ENCODE data around the gene SPTA1. TPM values are rescaled to one million over a fixed set of nuclear protein-coding genes. Genes with fewer than 3 reads are reported as not detected.
"Not testable (repeated sequence)": the region's sequence is repeated elsewhere in the genome, so short reads cannot be mapped to it uniquely, and the experiment has no call there.

SPTA1 gene
- total RNA-seq, 8 experiments from 2014 or later, result 0.17 to 1.1 (median 0.46) TPM; not detected in 3

GRCh38 chr1:158706096-158706495, 19.6 kb upstream of the SPTA1 start:
- 0 to 75% (median 27%) methylated on average over 1 to 2 of the region's 2 CpGs; no CpG with 5 or more reads in 4 of the 10 experiments for whole genome bisulfite sequencing, 10 experiments
- Histone ChIP-seq H3K27ac (no peak overlapping the region), H3K4me1 (replicated peaks in 1 of 2) (no peaks in the 10 kb centered on the region), H3K4me3 (no peak overlapping the region)
- ATAC-seq (replicated peaks in 6 of 8), result no peak
- in situ Hi-C loops (cut with MboI; ENCODE audit: low pct_unique_long_range_greater_than_20kb in 2 of 9, low sequenced_read_pairs in 9 of 9, unreplicated experiment in 9 of 9), result no loop called here

- in situ Hi-C loops (cut with MboI; ENCODE audit: low pct_unique_long_range_greater_than_20kb in 2 of 9, low sequenced_read_pairs in 9 of 9, unreplicated experiment in 9 of 9), result no loop called here
- Histone ChIP-seq H3K4me1 (replicated peaks in 1 of 2) (no peaks in the 10 kb centered on the region), H3K4me3 (no peak within 1 kb of the TSS), H3K27ac (no peak within 1 kb of the TSS)
- no peak for ATAC-seq (replicated peaks in 6 of 8)
- WGBS, 10 experiments, result 6 to 93% (median 69%) methylated on average over 3 to 4 of the region's 4 CpGs; no CpG with 5 or more reads in 1 of the 10 experiments
These were observed 14.0 kb upstream of the SPTA1 start, which contains the start of gene OR6K2 for GRCh38 chr1:158700552-158700951. Gene OR6K2 (minus strand): TSS chr1:158700652. CDS start chr1:158700652, 0 bp downstream.

- Histone ChIP-seq H3K4me1 (replicated peaks in 1 of 2) (no peaks in the 10 kb centered on the region), H3K27ac (no peak overlapping the region), H3K4me3 (no peak overlapping the region)
- in situ Hi-C loops (cut with MboI; ENCODE audit: low pct_unique_long_range_greater_than_20kb in 2 of 9, low sequenced_read_pairs in 9 of 9, unreplicated experiment in 9 of 9), result no loop called here
- 7 to 100% (median 87%) methylated on average over 1 to 2 of the region's 2 CpGs for WGBS, 10 experiments
- ATAC-seq (replicated peaks in 6 of 8), result no peak
These were observed 8.1 kb upstream of the SPTA1 start for GRCh38 chr1:158694596-158694995.

- ATAC-seq (replicated peaks in 6 of 8), result no peak
- in situ Hi-C loops (cut with MboI; ENCODE audit: low pct_unique_long_range_greater_than_20kb in 2 of 9, low sequenced_read_pairs in 9 of 9, unreplicated experiment in 9 of 9), result no loop called here
- H3K27ac ChIP-seq, result no peak overlapping the region
- no peak overlapping the region for H3K4me3 ChIP-seq
- H3K4me1 ChIP-seq (replicated peaks in 1 of 2), result no peaks in the 10 kb centered on the region
These were observed 5.8 kb upstream of the SPTA1 start for GRCh38 chr1:158692356-158692755.

- Histone ChIP-seq H3K4me3 (no peak overlapping the region), H3K4me1 (replicated peaks in 1 of 2) (no peaks in the 10 kb centered on the region), H3K27ac (no peak overlapping the region)
- ATAC-seq (replicated peaks in 6 of 8), result no peak
- in situ Hi-C loops (cut with MboI; ENCODE audit: low pct_unique_long_range_greater_than_20kb in 2 of 9, low sequenced_read_pairs in 9 of 9, unreplicated experiment in 9 of 9), result no loop called here
These were observed 5.4 kb upstream of the SPTA1 start for GRCh38 chr1:158691907-158692306.

DNA sequence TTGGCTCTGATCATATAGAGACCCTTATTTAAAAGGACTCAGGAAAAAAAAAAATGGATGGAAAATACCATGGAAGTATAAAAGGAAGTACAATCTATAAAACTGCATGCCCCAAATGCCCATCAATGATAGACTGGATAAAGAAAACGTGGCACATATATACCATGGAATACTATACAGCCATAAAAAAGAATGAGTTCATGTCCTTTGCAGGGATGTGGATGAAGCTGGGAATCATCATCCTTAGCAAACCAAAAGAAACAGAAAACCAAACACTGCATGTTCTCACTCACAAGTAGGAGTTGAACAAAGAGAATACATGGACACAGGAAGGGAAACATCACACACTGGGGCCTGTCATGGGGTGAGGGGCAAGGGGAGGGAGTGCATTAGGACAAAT, 4.6 kb upstream of the SPTA1 start:
- H3K4me1 ChIP-seq (replicated peaks in 1 of 2); ATAC-seq (replicated peaks in 6 of 8); H3K27ac ChIP-seq; in situ Hi-C loops (cut with MboI; ENCODE audit: low pct_unique_long_range_greater_than_20kb in 2 of 9, low sequenced_read_pairs in 9 of 9, unreplicated experiment in 9 of 9); H3K4me3 ChIP-seq: not testable (repeated sequence)
- WGBS, 10 experiments, result 0 to 64% (median 40%) methylated on average over 1 of the region's 1 CpG; no CpG with 5 or more reads in 3 of the 10 experiments

GRCh38 chr1:158689875-158690274, 3.4 kb upstream of the SPTA1 start:
- no peak for ATAC-seq (replicated peaks in 6 of 8)
- in situ Hi-C loops (cut with MboI; ENCODE audit: low pct_unique_long_range_greater_than_20kb in 2 of 9, low sequenced_read_pairs in 9 of 9, unreplicated experiment in 9 of 9), result no loop called here

DNA sequence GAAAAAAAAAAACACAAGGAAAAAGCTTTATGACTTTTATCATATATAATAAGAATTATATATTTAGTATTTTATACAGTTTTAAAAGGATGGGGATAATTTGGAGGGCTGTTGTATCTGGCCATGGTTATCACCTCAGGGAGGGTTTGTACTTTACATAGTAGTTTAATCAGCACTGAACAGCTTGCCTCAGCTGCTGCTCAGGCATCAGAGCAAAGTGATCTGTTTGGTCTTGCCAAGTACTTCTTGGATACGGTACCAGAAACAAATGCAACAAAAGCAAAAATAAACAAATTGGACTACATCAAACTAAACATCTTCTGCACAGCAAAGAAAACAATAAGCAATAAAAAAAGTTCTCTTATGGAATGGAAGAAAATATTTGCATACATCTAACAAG, 2.6 kb upstream of the SPTA1 start:
- ATAC-seq (replicated peaks in 6 of 8), result no peak
- in situ Hi-C loops (cut with MboI; ENCODE audit: low pct_unique_long_range_greater_than_20kb in 2 of 9, low sequenced_read_pairs in 9 of 9, unreplicated experiment in 9 of 9), result no loop called here
- H3K4me1 ChIP-seq (replicated peaks in 1 of 2), result no peaks in the 10 kb centered on the region
- H3K27ac ChIP-seq, result no peak overlapping the region
- H3K4me3 ChIP-seq, result no peak overlapping the region
- WGBS, 10 experiments, result 0 to 100% (median 76%) methylated on average over 1 of the region's 1 CpG; no CpG with 5 or more reads in 2 of the 10 experiments

More at GRCh38 chr1:158689875-158690274, 3.4 kb upstream of the SPTA1 start:
- H3K4me3 ChIP-seq, result no peak overlapping the region
- no peaks in the 10 kb centered on the region for H3K4me1 ChIP-seq (replicated peaks in 1 of 2)
- H3K27ac ChIP-seq, result no peak overlapping the region

GRCh38 chr1:158688343-158688742, 1.8 kb upstream of the SPTA1 start:
- ATAC-seq (replicated peaks in 6 of 8), result not testable (repeated sequence)

DNA sequence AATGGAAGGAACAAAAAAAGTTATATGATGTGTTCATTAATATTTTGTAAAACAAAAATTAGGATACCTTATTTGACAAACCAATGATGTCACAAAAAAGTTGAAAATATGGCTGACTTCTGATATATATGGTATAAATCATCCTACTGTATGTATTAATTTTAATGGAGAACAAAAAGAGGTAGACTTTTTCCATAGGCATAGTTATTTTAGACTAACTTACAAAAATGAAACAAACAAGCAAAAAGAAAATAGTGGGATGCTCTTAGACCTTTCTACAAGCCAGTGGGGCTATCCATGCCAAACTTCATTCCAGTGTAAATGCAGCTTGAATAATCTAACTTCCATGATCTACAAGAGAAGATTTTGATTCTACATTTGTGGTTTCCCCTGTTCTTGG, 522 bp upstream of the SPTA1 start:
- Histone ChIP-seq H3K27ac (no peak overlapping the region), H3K4me1 (replicated peaks in 1 of 2) (no peaks in the 10 kb centered on the region), H3K4me3 (no peak overlapping the region)
- ATAC-seq (replicated peaks in 6 of 8), result no peak
- in situ Hi-C loops (cut with MboI; ENCODE audit: low pct_unique_long_range_greater_than_20kb in 2 of 9, low sequenced_read_pairs in 9 of 9, unreplicated experiment in 9 of 9), result no loop called here

More at GRCh38 chr1:158688343-158688742, 1.8 kb upstream of the SPTA1 start:
- 0 to 100% (median 83%) methylated on average over 1 of the region's 1 CpG; no CpG with 5 or more reads in 6 of the 10 experiments for WGBS, 10 experiments
- H3K4me3 ChIP-seq; H3K4me1 ChIP-seq (replicated peaks in 1 of 2); in situ Hi-C loops (cut with MboI; ENCODE audit: low pct_unique_long_range_greater_than_20kb in 2 of 9, low sequenced_read_pairs in 9 of 9, unreplicated experiment in 9 of 9); H3K27ac ChIP-seq: not testable (repeated sequence)

GRCh38 chr1:158685085-158685484, 1.4 kb downstream of the SPTA1 start:
- WGBS, 10 experiments, result 0 to 83% (median 64%) methylated on average over 1 to 7 of the region's 7 CpGs
- in situ Hi-C loops (cut with MboI; ENCODE audit: low pct_unique_long_range_greater_than_20kb in 2 of 9, low sequenced_read_pairs in 9 of 9, unreplicated experiment in 9 of 9), result no loop called here
- Histone ChIP-seq H3K27ac (no peak overlapping the region), H3K4me1 (replicated peaks in 1 of 2) (no peaks in the 10 kb centered on the region), H3K4me3 (no peak overlapping the region)
- no peak for ATAC-seq (replicated peaks in 6 of 8)

GRCh38 chr1:158681606-158682005, 4.9 kb downstream of the SPTA1 start:
- no peak overlapping the region for H3K27ac ChIP-seq
- no peaks in the 10 kb centered on the region for H3K4me1 ChIP-seq (replicated peaks in 1 of 2)
- in situ Hi-C loops (cut with MboI; ENCODE audit: low pct_unique_long_range_greater_than_20kb in 2 of 9, low sequenced_read_pairs in 9 of 9, unreplicated experiment in 9 of 9), result no loop called here
- WGBS, 10 experiments, result 0 to 100% (median 80%) methylated on average over 1 to 2 of the region's 2 CpGs; no CpG with 5 or more reads in 1 of the 10 experiments
- H3K4me3 ChIP-seq, result no peak overlapping the region
- no peak for ATAC-seq (replicated peaks in 6 of 8)

- no peak for ATAC-seq (replicated peaks in 6 of 8)
- in situ Hi-C loops (cut with MboI; ENCODE audit: low pct_unique_long_range_greater_than_20kb in 2 of 9, low sequenced_read_pairs in 9 of 9, unreplicated experiment in 9 of 9), result no loop called here
- Histone ChIP-seq H3K4me3 (no peak overlapping the region), H3K4me1 (replicated peaks in 1 of 2) (no peaks in the 10 kb centered on the region), H3K27ac (no peak overlapping the region)
- WGBS, 10 experiments, result 0 to 100% (median 70%) methylated on average over 1 of the region's 1 CpG
These were observed 7.2 kb downstream of the SPTA1 start for GRCh38 chr1:158679289-158679688.

- WGBS, 10 experiments, result 0 to 100% (median 60%) methylated on average over 1 to 4 of the region's 4 CpGs; no CpG with 5 or more reads in 1 of the 10 experiments
- in situ Hi-C loops (cut with MboI; ENCODE audit: low pct_unique_long_range_greater_than_20kb in 2 of 9, low sequenced_read_pairs in 9 of 9, unreplicated experiment in 9 of 9), result no loop called here
- Histone ChIP-seq H3K27ac (no peak overlapping the region), H3K4me3 (no peak overlapping the region), H3K4me1 (replicated peaks in 1 of 2) (no peaks in the 10 kb centered on the region)
- no peak for ATAC-seq (replicated peaks in 6 of 8)
These were observed 10.8 kb downstream of the SPTA1 start for GRCh38 chr1:158675563-158676323.

All from motor neuron (in vitro differentiated cells).